ENCODE data around the gene PTPN14.

The PTPN14 gene

DNA sequence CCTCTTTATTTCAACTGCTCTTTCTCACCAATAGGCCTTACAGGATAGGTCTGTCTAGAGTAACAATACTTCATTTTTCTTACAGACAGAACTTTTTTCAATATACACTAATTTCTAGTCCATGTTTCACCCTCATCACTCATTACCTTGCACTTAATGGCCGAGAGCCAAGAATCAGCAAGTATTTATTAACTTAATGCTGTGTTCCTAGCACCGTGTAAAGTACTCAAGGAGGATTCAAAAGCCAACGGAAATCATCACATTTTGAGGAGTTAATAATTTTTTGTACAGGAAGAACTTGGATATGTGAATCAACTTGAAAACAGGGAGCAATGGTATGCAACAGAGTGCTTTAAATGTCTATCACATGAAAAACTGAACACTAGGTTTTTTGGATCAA is 102.0 kb downstream of the PTPN14 start:
- no peak for DNase-seq

DNA sequence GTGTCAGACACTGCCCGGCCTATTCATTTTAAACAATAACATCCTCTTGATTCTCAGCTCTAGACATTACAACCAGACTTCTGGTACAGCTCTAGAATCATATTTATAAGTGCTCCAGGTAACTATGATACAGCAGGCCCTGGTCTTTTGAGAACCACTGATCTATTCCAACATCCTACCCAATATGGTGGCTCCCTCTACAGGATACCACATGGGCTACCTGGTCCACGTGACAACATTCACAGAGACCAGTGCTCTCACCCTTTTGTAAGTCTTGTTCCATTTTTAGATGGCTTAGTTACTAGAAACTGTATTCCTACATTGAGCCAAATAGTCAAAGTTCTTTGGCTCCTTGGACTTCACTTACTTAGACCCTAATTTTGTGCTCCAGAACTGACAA is 102.9 kb downstream of the PTPN14 start:
- DNase-seq, result no peak

DNA sequence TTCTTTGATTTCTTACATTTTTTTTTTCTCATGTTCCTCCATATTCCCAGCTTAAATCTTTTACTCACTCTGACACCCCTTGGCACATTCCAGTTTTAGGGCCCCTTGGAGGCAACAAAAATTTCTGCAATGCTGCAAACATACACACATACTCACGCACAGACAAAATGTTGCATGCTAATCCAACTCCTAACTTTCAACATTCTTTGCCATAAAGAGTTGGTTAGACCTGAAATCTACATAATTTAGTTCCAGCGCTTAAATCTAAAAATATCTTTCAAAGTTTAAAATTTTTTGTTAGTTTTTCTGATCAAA is 103.9 kb downstream of the PTPN14 start:
- no peak for DNase-seq

DNA sequence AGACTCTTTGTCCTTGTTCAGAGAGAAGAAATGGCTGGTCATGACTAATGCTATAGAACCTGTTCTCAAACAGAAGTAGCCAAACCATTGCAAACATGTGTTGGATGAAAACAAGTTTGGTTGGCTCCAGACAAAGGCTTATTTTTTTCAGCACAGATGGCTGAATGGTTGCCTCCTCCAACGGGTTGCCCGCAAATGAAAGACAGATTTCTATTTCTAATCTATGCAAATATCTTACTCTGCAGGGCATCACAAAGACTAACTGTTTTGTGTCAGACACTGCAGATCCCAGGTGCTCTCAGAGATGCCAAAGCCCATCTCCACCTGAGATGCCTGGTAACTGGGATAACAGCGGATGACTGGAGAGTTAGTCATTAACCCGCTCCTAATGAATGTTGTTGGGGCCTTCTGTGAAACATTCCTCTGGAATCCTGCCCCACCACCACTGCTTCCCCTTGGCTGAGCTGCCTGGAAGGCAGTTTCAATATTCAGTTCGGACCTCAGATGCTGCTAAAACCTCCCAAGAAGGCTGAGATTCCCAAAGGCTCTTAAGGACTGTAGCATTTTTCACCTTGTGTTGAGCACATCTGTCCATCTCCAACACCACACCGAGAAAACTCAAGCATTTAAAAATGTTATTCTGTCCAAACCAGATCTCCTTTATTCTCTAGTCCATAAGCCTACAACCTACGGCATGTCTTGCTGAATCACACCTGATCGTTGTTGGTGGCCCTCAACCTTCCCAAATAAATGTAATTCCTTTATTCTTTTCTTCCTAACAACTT is 104.4 kb downstream of the PTPN14 start:
- no peak for DNase-seq

DNA sequence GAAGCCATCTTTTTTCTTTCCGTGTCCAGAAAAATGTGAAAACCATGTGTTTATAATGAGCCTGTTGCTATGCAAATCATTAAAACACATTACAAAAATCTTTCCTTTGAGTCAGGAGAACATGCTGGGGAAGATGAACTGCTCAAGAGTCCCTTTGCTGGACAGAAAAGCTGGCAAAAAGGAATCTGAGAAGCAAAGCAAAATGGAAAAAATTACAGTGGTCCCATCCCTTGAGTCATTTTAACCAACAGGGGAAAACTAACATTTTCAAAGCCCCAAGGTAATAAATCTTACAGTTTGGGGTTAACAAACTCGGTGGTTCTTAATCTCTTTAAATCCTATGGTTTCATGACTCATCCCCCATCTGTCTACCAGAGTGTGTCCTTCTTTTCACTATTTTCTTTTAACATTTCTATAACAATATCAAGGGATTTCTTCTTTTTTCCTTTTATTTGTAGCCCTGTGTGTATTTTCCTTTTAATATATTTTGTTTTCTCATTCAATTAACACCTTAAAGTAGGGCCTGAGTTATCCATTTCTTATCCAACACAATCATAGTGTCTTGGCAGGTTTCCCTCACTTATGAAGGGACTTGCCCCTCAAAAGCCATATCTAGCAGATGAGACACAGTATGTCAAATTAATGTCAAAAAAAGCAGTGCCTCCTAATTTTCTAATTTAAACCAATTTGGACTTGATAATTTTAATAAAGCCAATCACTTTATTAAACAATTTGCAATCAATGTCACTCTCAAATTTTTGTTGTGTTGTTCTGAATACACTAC is 105.4 kb downstream of the PTPN14 start:
- DNase-seq, result no peak

DNA sequence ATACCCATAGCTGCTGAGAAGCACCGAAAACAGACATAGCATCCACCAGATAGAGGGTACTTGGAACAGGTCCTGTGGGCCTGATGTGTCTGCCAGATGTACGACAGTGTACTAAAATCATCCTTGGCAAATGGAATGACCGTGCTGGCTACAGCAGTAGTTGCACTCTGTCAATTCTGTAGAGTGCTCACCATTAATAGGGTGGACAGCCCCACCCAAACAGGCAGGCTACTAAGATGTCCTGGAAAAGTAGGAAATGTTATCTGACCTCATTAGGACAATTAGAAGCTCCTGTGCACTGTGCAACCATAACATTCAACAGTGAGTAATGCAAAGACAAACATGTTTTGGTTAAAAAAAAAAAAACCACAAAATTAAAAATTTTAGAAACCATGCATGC is 106.2 kb downstream of the PTPN14 start:
- no peak for DNase-seq

DNA sequence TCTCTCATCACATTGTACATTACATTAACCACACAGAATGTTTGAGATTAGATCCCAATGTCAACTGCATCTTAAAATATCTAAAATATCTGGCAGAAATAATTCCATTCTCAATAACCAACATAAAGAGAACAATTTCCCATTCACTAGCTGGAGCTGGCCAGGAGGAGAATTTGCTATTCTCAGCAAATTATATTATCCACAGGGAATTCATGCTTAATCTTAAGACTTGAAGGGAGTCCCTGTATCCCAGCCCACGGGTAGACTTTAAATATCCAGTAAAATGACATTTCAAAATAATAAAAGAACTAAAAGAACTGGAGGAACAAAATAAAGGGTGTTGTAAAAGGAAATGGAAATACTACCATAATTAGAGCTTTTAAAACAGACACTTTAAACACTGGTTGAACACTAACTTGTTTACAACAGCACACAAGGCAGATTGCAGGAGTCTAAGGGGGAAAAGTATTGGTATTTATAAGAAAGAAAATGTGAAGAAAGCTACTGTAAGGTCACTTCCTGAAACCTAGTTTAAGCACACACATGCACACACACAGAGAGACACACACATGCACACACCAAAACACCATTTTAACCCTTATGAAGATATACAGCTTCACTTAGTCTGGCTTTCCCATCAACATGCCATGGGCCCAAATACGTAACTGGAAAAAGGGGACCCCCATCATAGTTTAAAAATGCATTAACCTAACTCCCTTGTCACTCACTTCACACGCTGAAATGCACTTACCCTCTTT is 107.0 kb downstream of the PTPN14 start:
- no peak for DNase-seq

DNA sequence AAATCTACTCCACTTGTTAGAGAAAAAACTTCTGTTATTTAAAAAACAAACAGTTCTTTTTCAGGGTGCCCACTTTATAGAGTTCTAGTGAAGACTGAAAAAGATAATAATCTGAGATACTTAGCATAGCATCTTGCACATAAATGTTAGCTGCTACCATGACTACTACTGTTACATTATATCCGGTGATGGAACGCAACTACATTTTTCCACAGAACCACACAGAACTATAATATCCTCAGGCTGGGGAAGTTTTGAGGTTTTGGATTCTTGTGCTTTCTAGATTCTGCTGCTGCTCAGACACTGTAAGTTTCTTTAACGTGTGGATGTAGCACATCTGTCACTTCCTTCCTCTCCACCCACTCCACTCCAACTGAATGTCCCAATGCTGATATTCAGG is 110.3 kb downstream of the PTPN14 start:
- DNase-seq, result peak; percentile 6

DNA sequence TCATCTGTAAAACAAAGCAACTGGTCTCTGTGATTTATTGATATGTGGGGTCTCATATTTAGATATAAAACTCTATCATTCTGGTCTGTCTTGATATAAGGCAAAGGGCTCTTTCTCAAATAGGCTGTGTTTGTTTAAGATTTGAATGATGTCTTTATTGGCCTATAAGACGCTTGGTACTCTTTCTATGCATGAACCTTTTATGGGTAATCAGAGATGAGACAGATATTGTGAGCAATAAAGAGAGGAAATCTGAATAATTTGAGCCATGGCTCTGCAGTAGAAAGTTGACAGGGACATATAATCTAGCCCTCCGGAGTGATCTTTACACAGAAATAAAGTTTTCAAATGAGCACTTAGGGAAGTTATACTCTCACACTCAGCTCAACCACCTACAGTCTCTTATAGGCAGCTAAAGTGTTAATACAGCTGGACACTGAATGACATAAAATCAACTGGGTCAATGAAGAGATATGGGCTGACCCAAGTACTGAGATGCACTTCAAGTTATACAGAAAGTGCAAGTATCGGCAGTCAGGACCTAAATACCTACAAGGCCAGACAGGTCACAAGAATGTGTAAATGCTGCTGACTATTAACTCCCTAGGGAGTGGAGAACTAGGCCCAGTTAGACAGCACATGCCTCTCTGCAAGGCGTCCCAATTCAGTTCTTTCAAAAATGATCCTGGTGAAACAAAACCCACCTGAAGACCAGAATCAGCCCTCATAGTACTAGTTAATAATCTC is 111.0 kb downstream of the PTPN14 start:
- DNase-seq, result no peak

DNA sequence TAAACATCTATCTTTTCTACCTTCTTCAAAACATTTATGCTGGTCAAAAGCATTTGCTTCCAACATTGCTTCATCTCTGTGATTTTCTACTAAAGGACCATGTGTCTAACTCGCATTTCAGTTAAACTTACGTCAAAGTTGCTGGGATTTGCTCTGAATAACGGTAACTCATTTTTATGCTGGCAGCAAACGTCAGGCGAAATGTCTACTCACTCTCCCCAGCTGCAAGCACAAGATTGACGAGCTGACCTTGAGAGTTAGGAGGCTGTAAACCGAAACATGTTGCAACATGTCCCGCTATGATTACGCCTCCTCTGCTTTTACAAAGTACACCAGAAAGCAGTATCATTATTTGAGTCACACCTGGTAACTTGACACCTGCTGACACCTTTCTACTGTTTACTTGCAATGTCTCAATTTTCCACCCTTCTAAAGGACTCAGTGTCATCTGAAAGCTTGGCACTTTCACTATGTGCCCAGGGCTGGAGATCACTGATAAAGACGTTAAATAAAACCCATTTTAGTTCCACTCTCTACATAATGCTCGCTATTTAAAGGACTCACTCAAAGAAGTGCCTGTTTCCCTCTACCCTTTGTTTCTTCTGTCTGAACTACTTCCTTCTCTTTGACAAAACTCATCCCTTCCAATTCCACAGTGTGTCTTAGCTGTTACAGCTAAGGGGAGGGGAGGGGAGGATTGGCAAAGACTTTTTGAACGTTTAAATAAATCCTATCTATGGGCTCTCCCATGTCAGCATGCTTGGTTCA is 111.9 kb downstream of the PTPN14 start:
- DNase-seq, result no peak

DNA sequence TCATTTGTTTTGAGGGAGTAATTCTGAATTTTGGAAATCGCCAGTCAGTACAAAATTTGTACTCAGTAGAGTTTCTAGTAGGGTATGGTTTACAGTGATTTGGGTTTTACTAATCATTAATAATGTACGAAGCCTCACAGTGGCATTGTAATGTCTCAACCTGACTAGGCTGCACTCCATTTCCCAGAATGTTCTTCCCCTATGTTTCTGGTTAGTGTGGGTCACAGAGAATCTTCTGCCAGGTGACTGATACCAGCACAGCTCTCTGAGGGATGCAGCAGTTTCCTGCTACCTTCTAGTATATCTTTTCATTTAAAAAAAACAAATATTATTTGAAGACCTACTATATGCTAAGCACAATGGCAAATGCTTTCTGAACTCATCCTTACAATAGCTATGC is 112.9 kb downstream of the PTPN14 start:
- no peak for DNase-seq

DNA sequence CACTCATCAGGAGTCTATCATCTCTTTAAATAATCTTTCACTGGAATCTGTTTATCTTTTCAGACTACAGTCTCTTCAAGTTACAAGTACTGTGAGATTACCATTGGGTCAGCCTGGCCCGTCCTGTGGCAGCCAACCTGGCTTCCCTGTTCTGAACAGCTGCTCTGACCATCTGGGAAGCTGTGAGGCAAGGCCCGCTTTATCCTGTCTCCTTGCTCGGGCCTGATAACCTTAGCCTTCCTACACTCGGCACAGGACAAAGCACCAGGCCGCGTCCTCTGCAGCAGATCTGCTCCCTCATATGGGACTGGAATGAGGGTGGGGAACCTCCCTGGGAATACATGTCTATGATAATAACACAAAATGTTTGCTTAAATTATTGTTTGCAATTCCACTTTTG is 113.3 kb downstream of the PTPN14 start:
- no peak for DNase-seq

DNA sequence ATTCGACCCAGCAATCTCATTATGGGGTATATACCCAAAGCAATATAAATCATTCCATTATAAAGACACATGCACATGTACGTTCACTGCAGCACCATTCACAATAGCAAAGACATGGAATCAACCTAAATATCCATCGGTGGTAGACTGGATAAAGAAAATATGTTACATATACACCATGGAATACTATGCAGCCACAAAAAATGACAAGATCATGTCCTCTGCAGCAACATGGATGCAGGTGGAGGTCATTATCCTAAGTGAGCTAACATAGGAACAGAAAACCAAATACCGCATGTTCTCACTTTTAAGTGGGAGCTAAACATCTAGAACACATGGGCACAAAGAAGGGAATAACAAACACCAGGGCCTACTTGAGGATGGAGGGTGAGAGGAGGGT is 115.5 kb downstream of the PTPN14 start:
- DNase-seq, result no peak

DNA sequence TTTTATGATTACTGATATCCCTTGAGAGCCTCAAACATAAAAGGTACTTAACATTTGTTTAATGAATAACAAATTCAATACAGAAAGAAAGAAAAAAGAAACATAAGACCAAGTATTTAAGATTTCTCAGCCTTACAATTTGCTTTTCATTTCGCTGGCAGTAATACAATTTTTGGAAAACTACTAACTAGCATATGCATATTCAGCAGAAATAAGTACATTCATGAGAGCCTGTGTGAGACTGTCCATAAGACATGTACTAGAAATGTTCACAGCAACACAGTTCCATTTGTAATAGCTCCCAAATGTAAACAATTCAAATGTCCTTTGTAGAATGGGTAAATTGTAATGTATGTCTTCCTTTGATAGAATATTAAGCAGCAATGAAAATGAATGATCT is 119.2 kb downstream of the PTPN14 start:
- DNase-seq, result no peak

DNA sequence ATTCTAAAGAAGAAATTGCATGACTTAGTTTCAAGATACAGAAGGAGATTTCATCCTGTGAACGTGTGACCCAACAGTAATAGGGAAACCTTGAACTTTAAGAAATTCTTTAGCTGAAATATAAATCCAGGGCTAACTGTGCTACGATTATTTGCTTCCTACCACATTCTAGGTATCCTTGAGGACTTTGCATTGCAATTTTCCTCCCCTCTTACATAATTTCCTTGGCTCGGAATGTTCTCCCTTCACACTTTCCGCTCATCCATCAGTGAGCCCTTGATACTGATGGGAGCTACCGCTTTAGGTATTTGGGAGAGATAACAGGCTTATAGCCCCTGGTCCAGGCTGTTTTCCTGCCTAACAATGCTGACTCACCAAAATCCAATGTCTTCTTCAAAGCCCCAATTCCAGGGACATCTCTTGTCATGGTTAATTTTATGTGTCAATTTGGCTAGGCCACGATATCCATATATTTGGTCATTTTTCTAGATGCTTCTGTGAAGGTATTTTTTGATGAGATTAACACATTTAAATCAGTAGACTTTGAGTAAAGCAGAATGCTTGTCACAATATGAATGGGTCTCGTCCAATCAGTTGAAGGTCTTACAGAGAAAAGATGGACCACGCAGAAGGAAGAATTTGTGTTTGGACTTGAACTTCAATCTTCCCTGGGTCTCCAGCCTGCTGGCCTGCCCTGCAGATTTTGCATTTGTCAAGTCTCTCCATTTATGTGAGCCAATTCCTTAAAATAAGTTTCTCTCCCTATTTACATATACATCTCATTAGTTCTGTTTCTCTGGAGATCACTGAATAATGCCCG is 121.2 kb downstream of the PTPN14 start:
- no peak for DNase-seq

DNA sequence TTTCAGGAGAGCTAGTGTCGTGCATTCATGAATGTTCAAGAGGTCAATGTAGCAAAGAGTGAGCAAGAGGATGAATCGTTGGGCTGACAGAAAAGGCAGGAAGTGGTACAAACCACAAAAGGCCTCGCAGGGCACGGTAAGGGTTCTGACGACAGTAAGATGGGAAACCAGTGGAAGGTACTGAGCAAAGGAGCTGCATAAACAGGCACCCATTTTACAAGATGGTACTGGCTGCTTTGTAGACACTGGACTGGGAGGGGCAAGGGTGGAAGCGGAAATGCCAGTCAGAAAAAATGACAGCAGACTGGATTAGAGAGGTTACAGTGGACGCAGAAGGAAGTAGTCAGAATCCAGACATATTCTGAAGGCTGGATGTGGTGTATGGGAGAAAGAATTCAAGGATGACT is 123.5 kb downstream of the PTPN14 start:
- DNase-seq, result peak; percentile 7

DNA sequence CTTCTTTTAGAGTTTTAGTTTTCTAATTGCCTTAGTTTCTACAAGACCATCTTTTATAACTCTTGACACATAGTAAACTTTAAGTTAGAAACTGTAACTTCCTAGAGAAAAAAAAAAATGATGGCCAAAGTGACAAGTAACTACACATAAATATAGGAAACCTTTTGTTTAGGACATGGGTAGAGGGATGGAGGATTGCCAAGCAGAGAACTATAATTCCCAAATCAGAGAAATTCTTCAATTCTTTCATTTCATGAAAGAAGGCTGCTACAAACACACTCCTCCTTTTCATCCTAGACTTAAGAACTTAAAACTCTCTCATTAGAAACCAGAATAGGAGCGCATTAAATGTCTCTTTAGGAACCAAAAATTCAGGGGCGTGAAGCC is 125.0 kb downstream of the PTPN14 start:
- no peak for DNase-seq

DNA sequence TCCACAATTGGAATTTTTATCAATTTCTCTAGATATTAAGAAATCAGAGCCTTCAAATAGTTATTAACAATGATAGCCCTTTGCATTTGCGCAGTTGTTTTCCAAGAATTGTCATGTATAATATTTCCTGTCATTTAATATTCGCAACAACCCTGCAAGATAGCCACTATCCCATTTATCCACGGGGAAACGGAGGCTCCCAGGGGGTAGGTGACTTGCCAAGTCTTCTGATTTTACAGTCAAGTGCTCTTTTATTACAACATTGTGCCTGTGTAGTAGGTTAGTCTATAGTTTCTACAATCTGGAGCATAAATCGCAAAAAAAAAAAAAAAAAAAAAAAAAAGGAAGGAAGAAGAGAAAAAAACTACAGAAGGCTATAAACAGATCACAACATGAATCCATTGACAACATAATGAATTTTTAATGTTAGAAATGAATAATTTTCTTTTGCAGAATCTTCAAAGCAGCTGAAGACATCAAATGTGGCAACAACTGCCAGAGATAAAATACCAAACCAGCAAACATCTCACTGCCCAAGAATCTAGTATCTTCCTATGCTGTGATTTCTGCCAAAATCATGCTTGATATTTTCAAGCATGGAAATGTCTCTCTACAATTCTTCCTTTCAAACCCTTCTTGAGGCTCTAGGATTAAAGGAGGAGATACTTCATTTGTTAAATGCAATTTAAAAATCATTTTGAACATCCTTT is 125.5 kb downstream of the PTPN14 start:
- no peak for DNase-seq

DNA sequence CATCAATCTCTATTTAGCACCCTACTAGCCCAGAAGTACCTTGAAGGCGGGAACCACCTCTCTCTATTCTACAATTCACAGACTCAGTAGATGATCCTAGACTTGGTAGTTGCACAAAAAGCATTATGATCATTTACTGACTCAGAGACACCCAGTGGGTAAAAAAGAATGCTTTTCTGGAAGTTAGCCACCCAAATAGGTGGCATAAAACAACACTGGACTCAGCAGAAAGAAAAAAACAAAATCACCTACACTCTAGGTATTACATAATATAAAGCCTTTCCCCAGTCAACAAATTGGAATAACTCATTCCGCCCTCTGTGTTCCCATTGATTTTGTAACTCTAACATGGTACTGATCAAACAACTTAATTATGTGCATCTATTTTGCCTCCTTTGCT is 126.3 kb downstream of the PTPN14 start:
- no peak for DNase-seq

DNA sequence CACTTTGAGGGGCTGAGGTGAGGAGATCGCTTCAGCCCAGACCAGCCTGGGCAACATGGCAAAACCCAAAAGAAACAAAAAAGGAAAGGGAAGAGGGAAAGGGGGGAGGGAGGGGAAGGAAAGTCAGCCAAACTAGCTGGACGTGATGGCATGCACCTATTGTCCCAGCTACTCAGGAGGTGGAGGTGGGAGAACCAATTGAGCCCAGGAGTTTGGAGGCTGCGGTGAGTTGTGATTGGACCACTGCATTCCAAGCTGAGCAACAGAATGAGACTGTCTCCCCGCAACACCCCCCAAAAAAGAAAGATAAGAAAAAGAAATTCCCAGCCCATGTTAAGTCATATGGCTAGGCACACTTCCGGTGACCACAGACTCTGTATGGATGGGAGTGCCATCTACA is 128.4 kb downstream of the PTPN14 start:
- no peak for DNase-seq

DNA sequence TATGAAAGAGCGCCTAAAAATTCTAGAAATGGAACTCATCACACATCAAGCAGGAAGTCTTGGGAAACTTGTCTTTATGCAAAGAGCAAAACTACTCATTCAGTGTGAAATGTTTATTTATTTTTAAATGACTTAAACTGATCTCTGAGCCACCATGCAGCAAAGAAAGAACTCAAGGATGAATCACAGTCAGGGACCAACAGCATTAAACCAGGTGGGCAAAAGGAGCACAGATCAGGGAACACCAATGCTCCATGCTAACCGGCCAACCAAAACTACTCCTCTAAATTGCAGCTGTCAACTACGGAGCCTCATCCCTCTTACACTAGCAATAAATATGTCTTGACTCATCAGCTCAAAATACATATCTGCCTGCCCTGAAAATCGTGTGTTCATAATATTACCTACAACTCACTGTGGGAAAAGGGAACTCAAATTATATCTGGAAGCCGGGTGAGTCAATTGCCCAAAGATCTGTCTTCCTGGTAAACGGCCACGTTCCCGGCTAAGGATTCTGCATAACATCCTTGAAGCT is 129.2 kb downstream of the PTPN14 start:
- DNase-seq, result no peak

Data from inflammatory macrophage treated with lipopolysaccharide for 4 hours (primary cell).